DMS79 treated with DMSO at 0.1 percent for 48 hours (cell line): ENCODE results near the gene GLYR1.
"Not testable (repeated sequence)": the region's sequence is repeated elsewhere in the genome, so short reads cannot be mapped to it uniquely, and the experiment has no call there.

Experiments used
- DNase-seq: peaks from one replicate; lab custom pipeline; 2025; lab: John Stamatoyannopoulos, UW

Gene GLYR1

GRCh38 chr16:4788489-4788889 is 58.6 kb downstream of the GLYR1 start:
- no peak for DNase-seq

GRCh38 chr16:4787627-4788482 is 59.2 kb downstream of the GLYR1 start, which contains the start of gene SEPTIN12:
Gene SEPTIN12 (minus strand): TSS chr16:4788345. CDS start chr16:4787645, 700 bp downstream.
- no peak for DNase-seq

- DNase-seq: no peak
These were observed 60.0 kb downstream of the GLYR1 start for GRCh38 chr16:4787068-4787467.

- no peak for DNase-seq
These were observed 61.2 kb downstream of the GLYR1 start for GRCh38 chr16:4785758-4786433.

- DNase-seq: not testable (repeated sequence)
These were observed 62.6 kb downstream of the GLYR1 start for GRCh38 chr16:4784444-4784987.

- DNase-seq: no peak
These were observed 63.1 kb downstream of the GLYR1 start for GRCh38 chr16:4783951-4784336.

- no peak for DNase-seq
These were observed 63.7 kb downstream of the GLYR1 start for GRCh38 chr16:4783251-4783950.

- no peak for DNase-seq
These were observed 66.9 kb downstream of the GLYR1 start for GRCh38 chr16:4780235-4780634.

GRCh38 chr16:4778050-4778392 is 69.1 kb downstream of the GLYR1 start:
- no peak for DNase-seq

GRCh38 chr16:4777339-4778049 is 69.6 kb downstream of the GLYR1 start:
- no peak for DNase-seq

- no peak for DNase-seq
These were observed 70.9 kb downstream of the GLYR1 start for GRCh38 chr16:4776141-4776705.

GRCh38 chr16:4775005-4775404 is 72.1 kb downstream of the GLYR1 start:
- no peak for DNase-seq

- DNase-seq: no peak
These were observed 74.7 kb downstream of the GLYR1 start for GRCh38 chr16:4772351-4772750.

- no peak for DNase-seq
These were observed 75.4 kb downstream of the GLYR1 start for GRCh38 chr16:4771646-4772045.

GRCh38 chr16:4769306-4769638 is 77.8 kb downstream of the GLYR1 start:
- no peak for DNase-seq

GRCh38 chr16:4768549-4769305 is 78.4 kb downstream of the GLYR1 start:
- peak; percentile 90 for DNase-seq

GRCh38 chr16:4767872-4768548 is 79.1 kb downstream of the GLYR1 start:
- DNase-seq: no peak

- DNase-seq: peak; percentile 85
These were observed 80.0 kb downstream of the GLYR1 start, which contains the start of gene ZNF500 for GRCh38 chr16:4766875-4767628. Gene ZNF500 (minus strand): TSS chr16:4767162. CDS start chr16:4765978, 1,184 bp downstream.
